ENCODE results near the gene TLCD3A.
A peak's percentile ranks its signal among the peaks of the same experiment; 100 is the strongest.

Gene TLCD3A

DNA sequence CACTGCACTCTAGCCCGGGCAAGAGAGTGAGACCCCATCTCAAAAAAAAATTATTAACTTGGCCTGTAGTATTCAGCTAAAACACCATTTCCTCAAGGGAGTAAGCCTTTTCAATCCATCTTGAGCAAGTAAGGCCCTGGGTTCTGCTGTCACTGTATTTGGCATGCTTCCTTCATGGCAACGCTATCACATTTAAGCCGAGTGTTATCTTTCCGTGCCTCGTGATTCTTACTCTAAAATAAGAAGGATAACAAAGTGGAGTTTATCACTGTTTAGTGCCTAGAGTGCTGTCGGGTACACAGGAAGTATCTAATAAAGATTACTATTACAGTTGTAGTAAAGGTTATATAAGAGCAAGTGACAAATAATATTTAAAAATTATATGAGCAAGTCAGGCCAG, 26.5 kb upstream of the TLCD3A start:
- Histone ChIP-seq H3K36me3 (ENCODE audit: control insufficient read depth in 2 of 2, insufficient read depth in 2 of 2, low read length in 2 of 2) (peaks cover 18 to 19% of the 10 kb centered on the region in 2 donors), H3K4me3 (ENCODE audit: low read length in 2 of 2) (no peak overlapping the region), H3K4me1 (ENCODE audit: control insufficient read depth in 2 of 2, insufficient read depth in 2 of 2, low read length in 2 of 2) (no peaks in the 10 kb centered on the region), H3K9me3 (ENCODE audit: control insufficient read depth in 2 of 2, low read length in 2 of 2) (no peaks in the 10 kb centered on the region), H3K27me3 (ENCODE audit: control insufficient read depth in 2 of 2, insufficient read depth in 2 of 2, low read length in 2 of 2) (no peaks in the 10 kb centered on the region), H3K27ac (ENCODE audit: low read depth in 2 of 2, low read length in 2 of 2) (no peak overlapping the region), H3K9ac (ENCODE audit: low read depth in 1 of 2, low read length in 2 of 2) (no peak overlapping the region)

DNA sequence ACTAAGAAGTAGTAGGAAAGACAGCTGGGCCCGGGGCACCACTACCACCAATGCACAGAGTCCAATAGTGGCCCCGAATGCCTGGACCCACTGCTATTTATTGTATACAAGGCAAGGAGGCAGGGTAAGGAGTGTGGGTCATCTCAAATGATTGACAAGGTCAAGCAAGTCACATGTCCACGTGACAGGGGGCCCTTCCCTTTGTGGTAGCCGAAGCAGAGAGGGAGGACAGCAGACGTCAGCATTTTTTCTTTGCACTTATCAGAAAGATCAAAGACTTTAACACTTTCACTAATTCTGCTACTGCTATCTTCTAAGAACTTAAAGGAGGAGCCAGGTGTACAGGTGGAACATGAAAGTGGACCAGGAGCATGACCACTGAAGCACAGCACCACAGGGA, 24.3 kb upstream of the TLCD3A start:
- H3K9ac ChIP-seq (ENCODE audit: low read depth in 1 of 2, low read length in 2 of 2): no peak overlapping the region
- no peaks in the 10 kb centered on the region for H3K9me3 ChIP-seq (ENCODE audit: control insufficient read depth in 2 of 2, low read length in 2 of 2)

DNA sequence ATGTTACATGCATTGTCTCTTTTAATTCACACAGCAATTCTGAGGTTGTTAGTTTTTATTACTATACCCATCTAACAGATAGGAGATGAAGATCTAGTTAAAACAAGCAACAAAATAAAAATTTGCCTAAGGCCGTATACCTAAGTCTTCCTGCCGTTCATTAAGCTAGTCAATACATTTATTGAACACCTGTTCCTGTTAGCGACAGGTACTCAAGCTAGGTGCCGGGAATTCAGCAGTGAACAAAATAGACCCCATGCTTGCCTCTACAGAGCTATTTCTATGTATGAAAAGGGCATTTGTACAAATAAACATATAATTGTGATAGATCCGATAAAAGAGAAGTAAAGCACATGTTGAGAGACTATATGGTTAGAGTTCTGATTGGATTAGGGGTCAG, 14.3 kb upstream of the TLCD3A start:
- no peak overlapping the region for H3K4me3 ChIP-seq (ENCODE audit: low read length in 2 of 2)
- H3K36me3 ChIP-seq (ENCODE audit: control insufficient read depth in 2 of 2, insufficient read depth in 2 of 2, low read length in 2 of 2): no peaks in the 10 kb centered on the region
- H3K9me3 ChIP-seq (ENCODE audit: control insufficient read depth in 2 of 2, low read length in 2 of 2): no peaks in the 10 kb centered on the region
- H3K9ac ChIP-seq (ENCODE audit: low read depth in 1 of 2, low read length in 2 of 2): no peak overlapping the region
- H3K27me3 ChIP-seq (ENCODE audit: control insufficient read depth in 2 of 2, insufficient read depth in 2 of 2, low read length in 2 of 2): no peaks in the 10 kb centered on the region
- H3K4me1 ChIP-seq (ENCODE audit: control insufficient read depth in 2 of 2, insufficient read depth in 2 of 2, low read length in 2 of 2): peaks cover 7 to 12% of the 10 kb centered on the region in 2 donors
- H3K27ac ChIP-seq (ENCODE audit: low read depth in 2 of 2, low read length in 2 of 2): no peak overlapping the region

More for the DNA sequence above, 24.3 kb upstream of the TLCD3A start:
- Histone ChIP-seq H3K27ac (ENCODE audit: low read depth in 2 of 2, low read length in 2 of 2) (no peak overlapping the region), H3K36me3 (ENCODE audit: control insufficient read depth in 2 of 2, insufficient read depth in 2 of 2, low read length in 2 of 2) (peaks cover 18 to 19% of the 10 kb centered on the region in 2 donors), H3K27me3 (ENCODE audit: control insufficient read depth in 2 of 2, insufficient read depth in 2 of 2, low read length in 2 of 2) (no peaks in the 10 kb centered on the region), H3K4me1 (ENCODE audit: control insufficient read depth in 2 of 2, insufficient read depth in 2 of 2, low read length in 2 of 2) (peaks cover 0 to 2% of the 10 kb centered on the region in 2 donors), H3K4me3 (ENCODE audit: low read length in 2 of 2) (no peak overlapping the region)

DNA sequence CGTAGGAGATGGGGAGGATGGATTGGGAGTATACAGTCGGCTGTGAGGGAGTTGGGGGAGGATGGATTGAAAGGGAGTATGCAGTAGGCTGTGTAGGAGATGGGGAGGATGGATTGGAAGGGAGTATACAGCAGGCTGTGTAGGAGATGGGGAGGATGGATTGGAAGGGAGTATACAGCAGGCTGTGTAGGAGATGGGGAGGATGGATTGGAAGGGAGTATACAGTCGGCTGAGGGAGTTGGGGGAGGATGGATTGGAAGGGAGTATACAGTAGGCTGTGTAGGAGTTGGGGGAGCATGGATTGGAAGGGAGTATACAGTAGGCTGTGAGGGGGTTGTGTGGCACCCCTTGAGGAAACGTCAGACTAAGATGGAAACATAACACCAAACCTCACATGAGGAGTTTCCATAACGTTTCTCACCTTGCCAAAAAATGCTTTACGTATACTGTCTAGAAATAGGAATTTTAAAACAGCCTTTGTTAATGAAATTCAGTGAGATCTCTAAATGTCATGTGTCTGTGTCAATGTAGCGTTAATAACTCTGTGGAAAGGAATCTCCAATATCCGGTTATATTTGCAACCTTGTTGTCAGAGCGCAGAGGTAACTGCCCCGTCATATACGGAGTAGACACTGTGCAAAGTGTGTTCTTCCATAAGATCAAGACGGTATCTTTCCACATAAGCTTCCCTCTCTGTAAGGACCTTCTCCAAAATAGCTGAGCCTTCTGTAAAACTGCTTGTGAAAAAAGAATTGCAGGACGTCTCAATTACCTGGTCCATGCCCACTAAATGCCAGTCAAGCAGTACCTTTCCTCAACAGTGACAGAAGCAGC, 11.5 kb upstream of the TLCD3A start:
- no peak overlapping the region for H3K4me3 ChIP-seq (ENCODE audit: low read length in 2 of 2)
- no peak overlapping the region for H3K27ac ChIP-seq (ENCODE audit: low read depth in 2 of 2, low read length in 2 of 2)
- no peaks in the 10 kb centered on the region for H3K9me3 ChIP-seq (ENCODE audit: control insufficient read depth in 2 of 2, low read length in 2 of 2)
- no peak overlapping the region for H3K9ac ChIP-seq (ENCODE audit: low read depth in 1 of 2, low read length in 2 of 2)
- H3K4me1 ChIP-seq (ENCODE audit: control insufficient read depth in 2 of 2, insufficient read depth in 2 of 2, low read length in 2 of 2): peaks cover 0 to 5% of the 10 kb centered on the region in 2 donors
- no peaks in the 10 kb centered on the region for H3K36me3 ChIP-seq (ENCODE audit: control insufficient read depth in 2 of 2, insufficient read depth in 2 of 2, low read length in 2 of 2)
- no peaks in the 10 kb centered on the region for H3K27me3 ChIP-seq (ENCODE audit: control insufficient read depth in 2 of 2, insufficient read depth in 2 of 2, low read length in 2 of 2)

DNA sequence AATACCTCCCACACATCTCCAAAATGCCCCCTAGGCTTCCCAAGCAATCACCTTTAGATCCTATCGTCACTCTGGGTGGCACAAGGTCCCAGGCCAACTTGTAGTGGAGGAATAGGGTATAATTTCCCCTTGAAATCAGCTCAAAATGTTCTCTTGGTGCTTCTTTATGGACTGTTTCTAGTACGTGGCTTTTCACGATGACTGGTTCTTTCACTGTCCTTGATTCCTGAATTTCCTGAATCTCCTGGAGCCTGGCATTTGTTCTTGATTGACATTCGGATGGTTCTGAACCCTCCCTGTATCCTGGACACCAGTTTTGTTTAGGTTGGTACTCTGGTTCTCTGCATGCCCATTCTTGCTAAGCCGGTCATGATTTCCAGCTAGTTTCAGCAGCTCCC, 10.9 kb upstream of the TLCD3A start:
- no peak overlapping the region for H3K27ac ChIP-seq (ENCODE audit: low read depth in 2 of 2, low read length in 2 of 2)
- H3K9me3 ChIP-seq (ENCODE audit: control insufficient read depth in 2 of 2, low read length in 2 of 2): no peaks in the 10 kb centered on the region
- H3K4me3 ChIP-seq (ENCODE audit: low read length in 2 of 2): no peak overlapping the region
- H3K9ac ChIP-seq (ENCODE audit: low read depth in 1 of 2, low read length in 2 of 2): no peak overlapping the region
- H3K27me3 ChIP-seq (ENCODE audit: control insufficient read depth in 2 of 2, insufficient read depth in 2 of 2, low read length in 2 of 2): no peaks in the 10 kb centered on the region
- H3K36me3 ChIP-seq (ENCODE audit: control insufficient read depth in 2 of 2, insufficient read depth in 2 of 2, low read length in 2 of 2): no peaks in the 10 kb centered on the region
- peaks cover under 1 to 8% of the 10 kb centered on the region in 2 donors for H3K4me1 ChIP-seq (ENCODE audit: control insufficient read depth in 2 of 2, insufficient read depth in 2 of 2, low read length in 2 of 2)

- H3K9me3 ChIP-seq (ENCODE audit: control insufficient read depth in 2 of 2, low read length in 2 of 2): no peaks in the 10 kb centered on the region
- no peak overlapping the region for H3K4me3 ChIP-seq (ENCODE audit: low read length in 2 of 2)
- H3K4me1 ChIP-seq (ENCODE audit: control insufficient read depth in 2 of 2, insufficient read depth in 2 of 2, low read length in 2 of 2): peaks cover 4 to 9% of the 10 kb centered on the region in 2 donors
- no peaks in the 10 kb centered on the region for H3K36me3 ChIP-seq (ENCODE audit: control insufficient read depth in 2 of 2, insufficient read depth in 2 of 2, low read length in 2 of 2)
- no peaks in the 10 kb centered on the region for H3K27me3 ChIP-seq (ENCODE audit: control insufficient read depth in 2 of 2, insufficient read depth in 2 of 2, low read length in 2 of 2)
- no peak overlapping the region for H3K27ac ChIP-seq (ENCODE audit: low read depth in 2 of 2, low read length in 2 of 2)
- no peak overlapping the region for H3K9ac ChIP-seq (ENCODE audit: low read depth in 1 of 2, low read length in 2 of 2)
These were observed 7.3 kb upstream of the TLCD3A start for GRCh38 chr17:725084-725483.

DNA sequence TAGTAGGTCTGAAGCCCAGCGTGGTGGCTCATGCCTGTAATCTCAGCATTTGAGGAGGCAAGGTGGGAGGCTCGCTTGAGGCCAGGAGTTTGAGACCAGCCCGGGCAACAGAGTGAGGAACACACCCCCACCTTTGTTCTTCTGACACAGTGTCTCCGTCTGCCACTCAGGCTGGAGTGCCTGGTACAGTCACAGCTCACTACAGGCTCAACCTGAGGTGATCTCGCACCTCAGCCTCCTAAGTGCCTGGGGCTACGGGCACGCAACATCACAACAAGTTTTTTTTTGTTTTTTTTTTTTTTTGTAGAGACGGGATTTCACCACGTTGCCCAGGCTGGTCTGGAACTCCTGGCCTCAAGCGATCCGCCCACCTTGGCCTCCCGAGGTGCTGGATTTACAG, 6.7 kb upstream of the TLCD3A start:
- no peak overlapping the region for H3K4me3 ChIP-seq (ENCODE audit: low read length in 2 of 2)
- H3K27ac ChIP-seq (ENCODE audit: low read depth in 2 of 2, low read length in 2 of 2): peak overlapping the region in 1 of 2 donors; percentile 18
- no peaks in the 10 kb centered on the region for H3K9me3 ChIP-seq (ENCODE audit: control insufficient read depth in 2 of 2, low read length in 2 of 2)
- peaks cover 4 to 9% of the 10 kb centered on the region in 2 donors for H3K4me1 ChIP-seq (ENCODE audit: control insufficient read depth in 2 of 2, insufficient read depth in 2 of 2, low read length in 2 of 2)
- no peaks in the 10 kb centered on the region for H3K36me3 ChIP-seq (ENCODE audit: control insufficient read depth in 2 of 2, insufficient read depth in 2 of 2, low read length in 2 of 2)
- no peaks in the 10 kb centered on the region for H3K27me3 ChIP-seq (ENCODE audit: control insufficient read depth in 2 of 2, insufficient read depth in 2 of 2, low read length in 2 of 2)
- H3K9ac ChIP-seq (ENCODE audit: low read depth in 1 of 2, low read length in 2 of 2): peak overlapping the region in 1 of 2 donors; percentile 61

DNA sequence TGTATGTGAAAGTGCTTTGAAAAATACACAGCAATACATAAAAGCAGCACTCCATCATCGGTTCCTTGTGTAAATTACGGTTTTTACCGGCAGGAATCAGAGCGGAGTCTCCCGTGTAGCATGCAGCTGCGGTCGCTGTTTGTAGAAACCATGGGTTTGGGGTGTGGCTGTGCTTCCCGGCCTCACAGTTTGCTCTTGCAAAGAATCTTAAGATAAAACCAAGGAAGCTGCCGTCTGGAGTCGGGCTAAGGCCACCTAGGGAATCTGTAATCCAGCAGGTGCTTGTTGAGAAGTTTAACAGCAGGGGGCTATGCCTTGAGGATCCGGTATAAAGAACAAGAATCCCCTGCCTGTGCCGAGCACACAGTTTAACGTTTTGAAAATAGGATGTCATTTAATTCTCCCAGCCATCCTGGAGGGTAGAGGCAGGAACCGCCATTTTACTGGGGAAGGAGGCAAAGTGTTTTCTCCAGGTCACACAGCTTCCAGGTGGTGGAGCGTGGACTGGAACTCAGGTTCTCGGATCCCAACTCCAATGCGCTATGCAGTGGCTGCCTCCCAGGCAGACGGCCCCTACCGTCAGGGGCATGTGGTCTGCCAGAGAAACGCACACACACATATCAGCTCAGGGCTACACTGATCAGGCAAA, 6.0 kb upstream of the TLCD3A start:
- Histone ChIP-seq H3K9me3 (ENCODE audit: control insufficient read depth in 2 of 2, low read length in 2 of 2) (no peaks in the 10 kb centered on the region), H3K27me3 (ENCODE audit: control insufficient read depth in 2 of 2, insufficient read depth in 2 of 2, low read length in 2 of 2) (no peaks in the 10 kb centered on the region), H3K27ac (ENCODE audit: low read depth in 2 of 2, low read length in 2 of 2) (peak overlapping the region; percentile 11 to 18), H3K4me1 (ENCODE audit: control insufficient read depth in 2 of 2, insufficient read depth in 2 of 2, low read length in 2 of 2) (peaks cover 4 to 14% of the 10 kb centered on the region in 2 donors), H3K4me3 (ENCODE audit: low read length in 2 of 2) (no peak overlapping the region), H3K36me3 (ENCODE audit: control insufficient read depth in 2 of 2, insufficient read depth in 2 of 2, low read length in 2 of 2) (no peaks in the 10 kb centered on the region), H3K9ac (ENCODE audit: low read depth in 1 of 2, low read length in 2 of 2) (peak overlapping the region in 1 of 2 donors; percentile 61)

DNA sequence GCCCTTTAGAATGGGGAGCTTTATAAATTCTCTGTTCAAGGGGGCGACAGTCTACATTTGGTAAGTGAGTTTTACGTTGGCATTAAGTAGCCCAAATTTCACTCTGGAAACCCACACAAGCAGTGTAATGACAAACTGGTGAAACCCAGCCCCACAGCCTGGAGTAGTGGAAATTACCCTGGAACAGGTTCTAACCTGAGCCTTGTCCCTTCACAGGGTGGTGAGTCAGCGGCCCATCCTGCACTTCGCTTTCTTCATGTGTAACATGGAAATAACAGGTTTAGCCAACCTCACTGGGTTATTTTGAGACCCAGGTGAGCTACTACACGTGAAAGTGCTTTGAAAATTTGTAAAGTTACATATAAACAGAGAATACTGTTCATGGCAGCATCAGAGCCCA, 3.5 kb upstream of the TLCD3A start:
- Histone ChIP-seq H3K9me3 (ENCODE audit: control insufficient read depth in 2 of 2, low read length in 2 of 2) (no peaks in the 10 kb centered on the region), H3K4me3 (ENCODE audit: low read length in 2 of 2) (no peak overlapping the region), H3K36me3 (ENCODE audit: control insufficient read depth in 2 of 2, insufficient read depth in 2 of 2, low read length in 2 of 2) (no peaks in the 10 kb centered on the region), H3K9ac (ENCODE audit: low read depth in 1 of 2, low read length in 2 of 2) (no peak overlapping the region), H3K27me3 (ENCODE audit: control insufficient read depth in 2 of 2, insufficient read depth in 2 of 2, low read length in 2 of 2) (no peaks in the 10 kb centered on the region), H3K27ac (ENCODE audit: low read depth in 2 of 2, low read length in 2 of 2) (no peak overlapping the region), H3K4me1 (ENCODE audit: control insufficient read depth in 2 of 2, insufficient read depth in 2 of 2, low read length in 2 of 2) (peaks cover 9 to 24% of the 10 kb centered on the region in 2 donors)

DNA sequence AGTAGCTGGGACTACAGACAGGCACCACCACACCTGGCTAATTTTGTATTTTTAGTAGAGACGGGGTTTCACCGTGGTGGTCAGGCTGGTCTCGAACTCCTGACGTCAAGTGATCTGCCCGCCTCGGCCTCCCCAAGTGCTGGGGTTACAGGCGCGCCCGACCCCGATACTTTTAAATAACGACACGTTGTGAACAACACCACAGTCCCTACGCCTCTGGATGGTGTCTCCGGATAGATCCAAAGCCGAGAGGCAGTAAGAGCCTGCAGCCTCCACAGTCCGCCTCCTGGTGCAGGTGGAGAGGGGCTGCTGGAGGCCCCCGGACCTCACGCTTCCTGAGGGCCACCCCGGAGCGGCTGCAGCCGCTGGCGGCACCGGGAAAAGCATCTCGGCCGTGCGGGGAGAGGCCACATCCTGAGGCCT, 741 bp upstream of the TLCD3A start:
- Histone ChIP-seq H3K36me3 (ENCODE audit: control insufficient read depth in 2 of 2, insufficient read depth in 2 of 2, low read length in 2 of 2) (no peaks in the 10 kb centered on the region), H3K4me3 (ENCODE audit: low read length in 2 of 2) (peak overlapping the region; percentile 66 to 73), H3K27me3 (ENCODE audit: control insufficient read depth in 2 of 2, insufficient read depth in 2 of 2, low read length in 2 of 2) (no peaks in the 10 kb centered on the region), H3K27ac (ENCODE audit: low read depth in 2 of 2, low read length in 2 of 2) (peak overlapping the region; percentile 75 to 78), H3K9me3 (ENCODE audit: control insufficient read depth in 2 of 2, low read length in 2 of 2) (no peaks in the 10 kb centered on the region), H3K4me1 (ENCODE audit: control insufficient read depth in 2 of 2, insufficient read depth in 2 of 2, low read length in 2 of 2) (peaks cover 8 to 17% of the 10 kb centered on the region in 2 donors), H3K9ac (ENCODE audit: low read depth in 1 of 2, low read length in 2 of 2) (peak overlapping the region; percentile 56 to 86)

Data from mucosa of rectum (tissue), 2 donors.